Vagina (tissue), 2 donors: Measurements from ENCODE around the gene SMAD6.

ENCODE experiments used
- POLR2AphosphoS5 ChIP-seq, 2 donors: sonication (generic); formaldehyde crosslinking; IDR thresholded peaks; one replicate each; pipeline ENCODE4 v1.9.0; 2017; ENCODE audit warnings: antibody characterized with exemption in 2 of 2, mild to moderate bottlenecking in 2 of 2, low read depth in 1 of 2; ENCODE audit not compliant: insufficient read depth in 1 of 2
- TF ChIP-seq, protein P1 (sequence below), 3 experiments: fragments of 450-650 bp in 2 of 3; fragments of 200-600 bp in 1 of 3; sonication (generic) in 1 of 3; IDR thresholded peaks; one replicate each; pipeline ENCODE4 v1.5.1; 2017 to 2019; ENCODE audit warnings: antibody characterized with exemption in 3 of 3, mild to moderate bottlenecking in 2 of 3, moderate library complexity in 2 of 3

DNA sequence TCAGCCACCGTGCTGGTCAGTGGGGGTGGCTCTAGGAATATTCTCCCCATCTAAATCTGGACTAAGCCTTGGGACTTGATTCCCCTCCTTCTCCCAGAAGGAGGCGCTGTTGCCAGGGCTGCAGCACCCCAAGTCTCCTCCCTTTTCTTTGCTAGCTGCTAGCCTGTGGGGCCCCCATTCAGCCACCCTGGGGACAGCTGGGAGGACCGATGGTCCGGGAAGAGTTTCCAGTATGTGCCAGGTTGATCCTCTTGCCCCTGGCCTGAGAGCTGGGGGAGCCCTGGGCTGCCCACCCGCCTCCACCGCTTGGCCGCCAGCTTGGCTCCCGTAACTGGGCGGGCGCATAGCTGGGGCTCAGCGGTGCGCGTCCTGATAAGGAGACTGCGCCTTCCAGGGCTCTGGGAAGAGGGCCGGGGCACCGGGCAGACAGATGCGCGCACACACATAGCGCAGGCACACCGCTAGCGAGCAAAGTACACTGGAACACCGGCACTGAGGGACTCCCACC is 4.2 kb downstream of the SMAD6 start:
- TF ChIP-seq, protein P1, sequence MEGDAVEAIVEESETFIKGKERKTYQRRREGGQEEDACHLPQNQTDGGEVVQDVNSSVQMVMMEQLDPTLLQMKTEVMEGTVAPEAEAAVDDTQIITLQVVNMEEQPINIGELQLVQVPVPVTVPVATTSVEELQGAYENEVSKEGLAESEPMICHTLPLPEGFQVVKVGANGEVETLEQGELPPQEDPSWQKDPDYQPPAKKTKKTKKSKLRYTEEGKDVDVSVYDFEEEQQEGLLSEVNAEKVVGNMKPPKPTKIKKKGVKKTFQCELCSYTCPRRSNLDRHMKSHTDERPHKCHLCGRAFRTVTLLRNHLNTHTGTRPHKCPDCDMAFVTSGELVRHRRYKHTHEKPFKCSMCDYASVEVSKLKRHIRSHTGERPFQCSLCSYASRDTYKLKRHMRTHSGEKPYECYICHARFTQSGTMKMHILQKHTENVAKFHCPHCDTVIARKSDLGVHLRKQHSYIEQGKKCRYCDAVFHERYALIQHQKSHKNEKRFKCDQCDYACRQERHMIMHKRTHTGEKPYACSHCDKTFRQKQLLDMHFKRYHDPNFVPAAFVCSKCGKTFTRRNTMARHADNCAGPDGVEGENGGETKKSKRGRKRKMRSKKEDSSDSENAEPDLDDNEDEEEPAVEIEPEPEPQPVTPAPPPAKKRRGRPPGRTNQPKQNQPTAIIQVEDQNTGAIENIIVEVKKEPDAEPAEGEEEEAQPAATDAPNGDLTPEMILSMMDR (IDR thresholded peaks at IDR 0.05) = no peak
- no peak for TF ChIP-seq POLR2AphosphoS5 (IDR thresholded peaks at IDR 0.05; ENCODE audit: insufficient read depth in 1 of 2, low read depth in 1 of 2)
